H54 (cell line): Measurements from ENCODE around the gene SLC25A23.

Experiments used
- DNase-seq: peaks from one replicate; pipeline ENCODE4 v3.0.0; 2011; ENCODE audit warnings: low spot score, mixed read lengths; ENCODE audit not compliant: insufficient read length
- FAIRE-seq: peaks from 3 replicates; lab custom pipeline; 2011; peaks lifted over from hg19 to GRCh38; lab: Jason Lieb, UNC
- POLR2A ChIP-seq: IDR thresholded peaks from 2 replicates; pipeline ENCODE4 v1.6.1; 2011; ENCODE audit warnings: low read depth, mild to moderate bottlenecking, low read length

Gene SLC25A23

DNA sequence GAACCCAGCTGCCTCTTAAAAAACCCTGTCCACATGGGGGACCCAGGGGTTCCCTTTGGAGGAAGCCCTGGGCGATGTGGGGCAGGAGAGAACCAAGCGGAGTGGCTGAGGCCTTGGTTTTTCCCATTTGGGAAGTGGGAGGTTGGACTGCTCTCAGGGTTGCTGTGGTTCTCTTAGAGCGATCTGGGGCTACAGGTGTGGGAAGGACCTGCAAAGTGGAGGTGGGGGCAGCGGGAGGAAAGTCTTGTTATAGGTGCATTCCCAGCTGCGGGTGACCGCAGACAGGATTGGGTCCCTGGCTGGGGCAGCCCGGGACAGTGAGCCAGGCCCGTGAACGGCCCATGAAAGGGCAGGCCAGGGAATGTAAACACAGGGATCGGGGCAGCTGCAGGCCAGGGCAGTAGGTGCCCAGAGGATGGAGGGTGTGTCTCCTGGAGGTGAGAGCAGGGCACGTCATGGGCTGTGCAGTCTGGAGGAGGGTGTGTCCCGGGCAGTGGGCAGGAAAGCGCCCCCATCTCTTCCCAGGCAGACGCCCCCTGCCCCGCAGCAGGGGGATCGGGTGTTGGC is 814 bp downstream of the SLC25A23 start:
- FAIRE-seq = no peak
- no peak for DNase-seq
- TF ChIP-seq POLR2A = no peak

DNA sequence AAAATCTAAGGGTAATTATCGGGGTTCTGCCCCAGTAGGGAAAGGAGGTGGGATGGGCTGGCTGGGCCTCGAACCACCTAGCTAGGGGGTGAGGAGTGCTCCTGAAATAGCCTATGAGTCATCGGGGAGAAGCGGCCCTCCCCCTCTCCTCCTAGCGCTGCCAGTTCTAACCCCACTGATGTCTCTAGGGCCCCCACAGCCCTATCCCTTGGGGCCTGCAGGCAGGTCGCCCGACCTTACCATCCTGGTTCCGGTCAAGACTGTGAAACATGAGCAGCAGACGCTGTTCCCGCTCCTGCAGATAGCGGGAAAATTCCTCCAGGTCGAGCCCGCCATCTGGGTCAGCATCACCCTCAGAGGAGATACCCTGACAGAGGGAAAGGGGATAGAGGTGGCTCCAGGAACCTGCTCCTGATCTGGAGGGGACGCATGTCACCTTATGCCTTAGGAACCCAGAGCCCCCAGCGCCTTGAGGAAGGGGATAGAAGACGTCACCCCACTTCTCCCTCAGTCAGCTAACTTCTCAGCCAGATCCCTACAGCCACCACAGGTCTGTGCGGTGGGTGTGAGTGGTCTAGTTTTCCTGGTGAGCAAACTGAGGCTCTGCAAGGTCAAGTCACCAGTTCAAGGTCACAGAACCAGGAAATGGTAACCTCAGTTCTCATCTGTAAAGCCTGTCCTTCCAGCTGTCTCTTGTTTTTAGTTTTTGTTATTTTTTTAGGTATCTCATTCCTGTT is 1.5 kb downstream of the SLC25A23 start:
- TF ChIP-seq POLR2A = no peak
- FAIRE-seq = no peak

DNA sequence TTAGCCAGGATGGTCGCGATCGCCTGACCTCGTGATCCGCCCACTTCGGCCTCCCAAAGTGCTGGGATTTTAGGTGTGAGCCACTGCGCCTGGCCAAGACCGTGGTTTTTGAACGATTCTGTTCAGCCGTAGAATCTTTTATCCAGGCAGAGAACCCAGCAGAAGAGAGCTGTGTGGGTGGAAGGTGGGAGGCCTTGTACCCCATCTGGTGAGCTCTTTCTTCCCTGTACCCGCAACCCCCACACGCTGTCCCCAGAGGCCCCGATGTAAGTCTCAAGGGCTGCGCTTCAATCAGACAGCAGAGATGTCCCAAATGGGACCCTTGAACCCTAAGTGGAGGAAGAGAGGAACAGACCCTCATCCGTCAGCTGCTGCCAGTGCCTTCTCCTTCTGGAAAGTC is 3.7 kb downstream of the SLC25A23 start:
- DNase-seq (no peak), FAIRE-seq (no peak)
- no peak for TF ChIP-seq POLR2A

More for the DNA sequence above, 1.5 kb downstream of the SLC25A23 start:
- DNase-seq = no peak

DNA sequence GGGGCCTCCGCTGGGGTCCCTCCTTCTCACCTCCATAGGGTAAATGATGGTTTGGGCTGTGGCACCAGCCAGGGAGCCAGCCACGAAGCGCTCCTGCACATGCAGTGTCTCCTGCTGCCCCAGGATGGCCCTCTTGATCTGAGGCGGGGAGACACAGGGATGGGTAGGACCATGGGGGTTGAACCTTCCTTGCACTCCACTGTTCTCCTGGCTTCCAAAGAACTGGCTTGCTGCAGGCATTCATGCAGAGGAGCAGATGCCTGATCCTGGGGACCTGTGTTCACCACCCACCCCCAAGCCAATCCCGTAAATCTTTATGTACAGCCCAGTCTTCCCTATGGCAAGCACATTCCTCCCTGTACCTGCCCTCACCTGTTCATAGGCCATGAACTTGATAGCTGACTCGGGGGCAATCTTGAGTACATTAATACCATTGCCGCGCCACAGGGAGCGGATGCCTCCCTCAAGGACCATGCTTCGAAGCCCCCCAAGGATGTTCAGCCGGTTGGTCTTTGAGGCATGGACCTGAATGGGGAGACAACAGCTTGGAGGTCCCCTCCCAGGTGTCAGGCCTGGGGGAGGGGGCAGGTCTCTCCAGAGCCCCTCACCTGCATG is 5.5 kb downstream of the SLC25A23 start:
- DNase-seq = no peak
- no peak for FAIRE-seq
- no peak for TF ChIP-seq POLR2A

DNA sequence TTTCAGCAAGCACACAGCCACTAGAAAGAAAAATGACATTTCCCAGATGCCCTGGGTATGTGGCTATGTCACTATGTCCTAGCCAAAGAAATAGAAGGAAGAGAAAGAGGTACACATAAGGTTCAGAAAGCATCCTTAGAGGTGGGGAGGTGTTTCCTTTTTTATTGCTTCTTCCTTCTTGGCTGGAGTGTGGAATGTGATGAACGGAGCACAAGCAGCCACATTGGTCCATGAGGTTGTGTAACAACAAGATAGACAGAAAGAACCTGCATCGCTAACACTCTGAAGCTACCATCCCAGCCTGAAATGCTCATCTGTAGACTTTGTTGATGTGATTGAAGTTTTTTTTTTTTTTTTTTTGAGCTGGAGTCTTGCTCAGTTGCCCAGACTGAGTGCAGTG is 6.7 kb downstream of the SLC25A23 start:
- TF ChIP-seq POLR2A = no peak
- no peak for FAIRE-seq
- no peak for DNase-seq

DNA sequence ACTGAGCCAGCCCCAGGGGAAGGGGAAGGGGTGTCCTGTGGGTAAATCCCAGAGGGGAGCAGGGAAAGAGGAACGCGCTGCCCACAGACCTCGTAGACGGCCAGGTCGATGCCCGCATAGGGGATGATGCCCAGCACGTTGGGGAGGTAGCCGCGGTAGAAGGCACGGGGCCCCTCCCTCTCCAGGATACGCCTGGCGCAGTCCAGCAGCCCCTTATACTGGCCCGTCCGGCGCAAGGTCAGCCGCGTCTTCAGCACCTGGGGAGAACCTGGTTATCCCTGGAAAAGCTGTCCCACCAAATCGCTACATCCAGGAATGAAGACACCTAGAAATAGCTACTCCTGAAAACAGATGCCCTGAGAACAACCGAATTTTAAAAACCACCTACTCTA is 7.4 kb downstream of the SLC25A23 start:
- FAIRE-seq (no peak), DNase-seq (no peak)
- no peak for TF ChIP-seq POLR2A

DNA sequence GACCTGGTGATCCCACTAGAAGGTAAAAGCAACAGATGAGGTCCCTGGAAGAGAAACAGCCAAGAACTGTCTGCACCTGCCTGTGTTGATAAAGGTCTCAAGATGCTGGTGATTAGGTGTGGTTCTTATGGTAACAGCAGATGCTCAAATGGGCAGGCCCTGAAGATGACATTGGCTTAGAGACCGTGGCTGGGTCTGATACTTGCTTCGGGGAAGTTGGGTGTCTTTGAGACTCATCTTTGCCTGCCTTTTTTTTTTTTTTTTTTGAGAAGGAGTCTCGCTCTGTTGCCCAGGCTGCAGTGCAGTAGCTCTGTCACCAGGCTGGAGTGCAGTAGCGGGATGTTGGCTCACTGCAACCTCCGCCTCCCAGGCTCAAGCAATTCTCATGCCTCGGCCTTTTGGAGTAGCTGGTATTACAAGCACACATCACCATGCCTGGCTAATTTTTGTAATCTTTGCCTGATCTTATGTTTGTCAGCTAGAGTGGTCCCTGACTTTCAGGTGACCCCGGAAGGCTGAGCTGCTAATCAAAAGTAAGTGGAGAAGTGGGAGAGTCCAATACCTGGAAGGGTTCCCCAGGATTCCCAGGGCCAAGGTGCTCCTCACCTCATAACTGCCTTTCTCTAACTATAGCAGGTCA is 7.9 kb downstream of the SLC25A23 start:
- no peak for FAIRE-seq
- DNase-seq = no peak
- TF ChIP-seq POLR2A = no peak

DNA sequence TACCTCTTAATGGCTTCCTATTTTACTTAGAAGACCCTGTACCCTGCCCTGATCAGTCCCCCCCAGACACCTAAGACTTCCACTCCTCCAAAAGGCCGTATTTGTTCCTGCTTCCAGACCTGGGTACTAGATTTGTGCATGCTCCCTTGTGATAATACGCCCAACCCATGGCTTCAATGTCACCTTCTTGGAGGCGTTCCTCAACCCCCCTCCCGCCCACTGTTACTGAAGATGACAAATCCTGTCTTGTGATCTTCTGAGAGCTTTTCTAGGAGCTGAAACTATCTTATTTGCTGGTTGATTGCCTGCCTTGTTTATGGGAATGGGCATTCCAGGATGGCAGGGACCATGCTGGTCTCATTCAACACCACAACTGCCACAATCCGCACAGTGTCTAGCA is 9.4 kb downstream of the SLC25A23 start:
- TF ChIP-seq POLR2A = no peak
- FAIRE-seq = no peak
- no peak for DNase-seq

DNA sequence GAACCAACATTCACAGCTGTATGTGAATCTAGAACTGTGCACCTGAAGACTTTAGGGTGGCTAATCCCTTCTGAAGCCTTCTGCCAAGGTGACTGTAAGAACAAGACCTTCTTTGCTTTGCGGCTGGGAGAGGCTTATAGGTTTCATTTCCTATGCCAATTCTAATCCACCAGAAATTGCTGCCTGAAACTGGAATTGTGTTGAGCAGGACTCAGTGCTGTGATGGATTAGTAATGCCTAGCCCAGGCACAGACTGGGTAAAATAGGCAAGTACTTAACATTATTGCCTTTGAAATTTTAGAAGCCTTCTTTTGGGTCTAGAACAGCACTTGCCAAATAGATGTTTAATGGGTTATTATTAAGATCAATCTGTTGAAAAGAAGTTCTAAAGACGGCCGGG is 11.5 kb downstream of the SLC25A23 start:
- DNase-seq (no peak), FAIRE-seq (no peak)
- TF ChIP-seq POLR2A = no peak

DNA sequence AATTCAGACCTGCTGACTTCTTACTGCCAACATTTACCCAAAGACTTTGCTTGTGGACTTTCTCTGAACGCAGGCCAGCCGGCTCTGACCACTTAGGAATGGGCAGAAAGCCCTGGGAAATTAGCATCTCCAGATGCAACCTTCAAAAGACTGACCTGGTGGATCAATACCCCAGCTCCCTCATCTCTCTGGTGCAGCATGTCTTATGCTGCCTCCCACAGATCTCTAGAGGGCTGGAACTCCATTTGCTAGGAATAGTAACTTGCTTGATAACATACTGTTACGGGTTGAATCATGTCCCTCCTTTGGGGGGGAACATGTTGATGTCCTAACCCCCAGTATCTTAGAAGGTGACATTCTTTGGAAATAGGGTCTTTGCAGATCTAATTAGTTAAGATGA is 13.1 kb downstream of the SLC25A23 start:
- no peak for DNase-seq
- FAIRE-seq = no peak
- TF ChIP-seq POLR2A = no peak

DNA sequence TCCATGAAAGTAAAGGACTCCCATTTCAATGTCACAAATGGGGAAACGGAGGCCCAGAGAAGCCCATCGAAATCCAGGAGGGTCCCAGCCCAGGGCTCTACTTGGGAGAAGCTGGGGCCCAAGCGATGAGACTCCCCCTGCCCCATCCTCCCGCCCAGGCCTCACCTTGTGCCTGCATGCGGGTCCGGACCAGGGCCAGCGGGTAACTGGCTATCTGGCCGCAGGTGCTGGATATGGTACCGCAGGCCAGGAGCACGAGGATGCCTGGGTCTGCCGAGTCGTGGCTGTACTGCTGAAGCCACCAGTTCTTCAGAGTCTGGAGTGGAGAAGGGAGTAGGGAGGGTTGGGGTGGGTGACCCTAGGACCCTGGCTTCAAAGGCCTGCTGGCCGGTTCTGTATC is 15.6 kb downstream of the SLC25A23 start:
- FAIRE-seq (no peak), DNase-seq (no peak)
- no peak for TF ChIP-seq POLR2A

DNA sequence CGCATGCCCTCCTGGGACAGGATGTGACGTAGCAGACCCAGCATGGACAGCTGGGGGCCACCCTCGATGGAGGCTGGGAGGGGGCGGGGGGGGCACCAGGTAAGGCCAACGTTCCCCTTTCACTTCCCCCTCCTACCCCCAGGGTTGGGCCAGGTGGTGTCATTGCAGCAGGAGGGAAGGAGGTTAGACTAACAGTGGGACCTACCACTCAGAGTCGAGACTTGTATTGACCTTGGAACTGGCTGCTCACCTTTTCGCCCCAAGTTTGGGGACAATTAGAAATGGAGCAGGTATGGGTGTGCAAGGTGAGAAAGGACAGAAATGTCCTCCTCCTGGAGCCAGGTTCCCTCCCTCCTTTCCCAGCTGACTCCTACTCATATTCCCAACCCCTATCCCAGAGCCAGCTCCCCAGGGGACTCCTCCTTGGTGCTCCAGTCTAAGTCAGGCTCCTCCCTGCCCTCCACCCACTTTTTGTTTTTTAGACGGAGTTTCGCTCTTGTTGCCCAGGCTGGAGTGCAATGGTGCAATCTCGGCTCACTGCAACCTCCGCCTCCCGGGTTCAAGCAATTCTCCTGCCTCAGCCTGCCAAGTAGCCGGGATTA is 17.4 kb downstream of the SLC25A23 start:
- no peak for TF ChIP-seq POLR2A
- DNase-seq = no peak
- FAIRE-seq = no peak

DNA sequence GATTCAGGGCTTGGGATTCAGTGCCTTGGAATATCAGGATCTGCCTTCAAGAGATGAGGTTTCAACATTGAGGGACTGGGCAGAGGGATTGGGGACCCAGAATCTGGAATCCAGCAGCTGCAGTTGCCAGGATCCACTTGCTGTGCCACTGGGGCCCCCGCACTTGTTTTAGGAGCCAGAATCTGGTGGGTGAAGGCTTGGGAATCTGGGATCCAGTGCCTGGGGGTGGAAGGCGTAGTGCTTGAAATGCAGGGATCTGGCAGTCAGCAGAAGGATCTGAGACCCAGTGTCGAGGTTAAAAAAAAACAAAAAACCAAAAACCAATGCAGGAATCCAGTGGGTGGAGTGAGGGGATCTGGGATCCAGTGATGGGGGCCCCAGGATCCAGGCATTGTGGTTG is 18.7 kb downstream of the SLC25A23 start:
- no peak for DNase-seq
- TF ChIP-seq POLR2A = no peak
- no peak for FAIRE-seq

DNA sequence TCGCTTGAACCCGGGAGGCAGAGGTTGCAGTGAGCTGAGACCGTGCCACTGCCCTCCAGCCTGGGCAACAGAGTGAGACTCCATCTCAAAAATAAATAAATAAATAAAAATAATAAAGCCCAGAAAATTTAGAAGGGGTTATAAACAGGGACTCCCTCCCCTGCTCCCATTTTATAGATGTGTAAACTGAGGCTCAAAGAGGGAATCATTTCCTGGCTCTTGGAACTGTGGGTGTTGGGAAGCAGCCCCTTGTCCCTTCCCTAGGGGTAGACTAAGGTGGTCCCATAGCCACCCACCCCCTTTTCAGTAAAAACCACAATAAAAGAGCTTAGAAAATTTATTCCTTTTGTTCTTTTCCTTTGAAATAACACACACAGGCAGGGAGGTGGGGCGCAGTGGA is 19.8 kb downstream of the SLC25A23 start:
- FAIRE-seq = no peak

More for the DNA sequence above, 19.8 kb downstream of the SLC25A23 start:
- TF ChIP-seq POLR2A = no peak
- no peak for DNase-seq
